ENCODE data around the gene ZNF732. TPM values are rescaled to one million over a fixed set of nuclear protein-coding genes. Genes with fewer than 3 reads are reported as not detected.
"Not testable (repeated sequence)": the region's sequence is repeated elsewhere in the genome, so short reads cannot be mapped to it uniquely, and the experiment has no call there.

ZNF732 gene
- total and polyA plus RNA-seq, 2 experiments from 2014 or later, result not detected

DNA sequence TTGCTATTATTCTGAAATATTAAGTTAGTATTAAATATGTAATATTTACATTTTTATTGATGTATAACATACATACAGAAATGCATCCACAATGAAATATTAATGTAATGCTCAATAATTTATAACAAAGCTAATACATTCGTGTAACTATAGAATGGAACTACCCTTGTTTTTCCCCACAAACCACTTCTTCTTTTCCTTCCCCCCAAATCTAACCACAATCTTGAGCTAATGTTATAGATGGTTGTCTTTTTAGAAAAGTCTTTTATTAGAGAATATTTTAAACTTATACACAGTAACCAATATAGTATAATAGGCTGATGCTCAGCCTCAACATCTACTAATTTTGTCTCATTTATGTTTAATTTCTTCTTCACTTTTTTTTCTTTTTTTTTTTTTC, 4.5 kb upstream of the ZNF732 start:
- Histone ChIP-seq H3K9me2 (replicated peaks; ENCODE audit: insufficient read depth) (no peaks in the 10 kb centered on the region), H3K9me3 (ENCODE audit: low read depth) (no peaks in the 10 kb centered on the region), H3K27ac (no peak overlapping the region), H3K36me3 (replicated peaks; ENCODE audit: insufficient read depth, low read depth) (no peaks in the 10 kb centered on the region), H3K4me1 (ENCODE audit: insufficient read depth) (no peaks in the 10 kb centered on the region), H4K20me1 (ENCODE audit: insufficient read depth, poor library complexity, severe bottlenecking) (no peaks in the 10 kb centered on the region), H2AFZ (no peak overlapping the region), H3K27me3 (no peaks in the 10 kb centered on the region), H3K79me2 (no peaks in the 10 kb centered on the region), H3K4me2 (no peak overlapping the region), H3K4me3 (no peak overlapping the region)
- TF ChIP-seq EZH2 (IDR thresholded peaks at IDR 0.05; ENCODE audit: borderline replicate concordance) (no peak), EZH2phosphoT487 (IDR thresholded peaks at IDR 0.05; ENCODE audit: low read depth, severe bottlenecking, unreplicated experiment) (no peak)
- TF ChIP-seq, protein P1, sequence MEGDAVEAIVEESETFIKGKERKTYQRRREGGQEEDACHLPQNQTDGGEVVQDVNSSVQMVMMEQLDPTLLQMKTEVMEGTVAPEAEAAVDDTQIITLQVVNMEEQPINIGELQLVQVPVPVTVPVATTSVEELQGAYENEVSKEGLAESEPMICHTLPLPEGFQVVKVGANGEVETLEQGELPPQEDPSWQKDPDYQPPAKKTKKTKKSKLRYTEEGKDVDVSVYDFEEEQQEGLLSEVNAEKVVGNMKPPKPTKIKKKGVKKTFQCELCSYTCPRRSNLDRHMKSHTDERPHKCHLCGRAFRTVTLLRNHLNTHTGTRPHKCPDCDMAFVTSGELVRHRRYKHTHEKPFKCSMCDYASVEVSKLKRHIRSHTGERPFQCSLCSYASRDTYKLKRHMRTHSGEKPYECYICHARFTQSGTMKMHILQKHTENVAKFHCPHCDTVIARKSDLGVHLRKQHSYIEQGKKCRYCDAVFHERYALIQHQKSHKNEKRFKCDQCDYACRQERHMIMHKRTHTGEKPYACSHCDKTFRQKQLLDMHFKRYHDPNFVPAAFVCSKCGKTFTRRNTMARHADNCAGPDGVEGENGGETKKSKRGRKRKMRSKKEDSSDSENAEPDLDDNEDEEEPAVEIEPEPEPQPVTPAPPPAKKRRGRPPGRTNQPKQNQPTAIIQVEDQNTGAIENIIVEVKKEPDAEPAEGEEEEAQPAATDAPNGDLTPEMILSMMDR (IDR thresholded peaks at IDR 0.05; ENCODE audit: poor library complexity), result no peak
- no peak for DNase-seq (ENCODE audit: low spot score)
- 69% methylated on average over 1 of the region's 1 CpG for WGBS (ENCODE audit: low lambda C conversion rate, missing lambda C conversion rate)

DNA sequence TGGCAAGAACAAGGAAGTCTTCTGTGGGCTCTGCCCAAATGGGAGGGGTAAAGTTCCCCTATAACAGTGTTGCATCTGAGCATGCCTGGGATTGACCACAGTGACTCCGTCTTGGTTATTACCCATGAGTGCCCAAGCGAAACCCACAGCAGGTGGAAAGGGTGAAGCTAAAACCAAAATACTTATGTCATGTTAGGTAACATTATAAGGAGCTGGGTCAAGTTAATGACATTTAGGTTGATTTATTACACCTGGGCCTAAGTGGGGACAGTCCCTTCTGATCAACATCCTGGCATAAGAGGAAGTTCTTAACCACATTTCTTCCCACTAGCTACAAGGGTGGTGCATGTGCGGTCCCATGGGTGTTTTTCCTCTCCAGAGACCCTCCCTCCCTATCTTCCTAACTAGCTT, 1.3 kb upstream of the ZNF732 start:
- DNase-seq (ENCODE audit: low spot score), result no peak
- Histone ChIP-seq H3K27ac (no peak overlapping the region), H3K79me2 (no peaks in the 10 kb centered on the region), H3K9me2 (replicated peaks; ENCODE audit: insufficient read depth) (no peaks in the 10 kb centered on the region), H2AFZ (no peak overlapping the region), H4K20me1 (ENCODE audit: insufficient read depth, poor library complexity, severe bottlenecking) (no peaks in the 10 kb centered on the region), H3K27me3 (no peaks in the 10 kb centered on the region), H3K9me3 (ENCODE audit: low read depth) (no peaks in the 10 kb centered on the region), H3K4me2 (no peak overlapping the region), H3K4me1 (ENCODE audit: insufficient read depth) (no peaks in the 10 kb centered on the region), H3K36me3 (replicated peaks; ENCODE audit: insufficient read depth, low read depth) (no peaks in the 10 kb centered on the region), H3K4me3 (no peak overlapping the region)
- 89% methylated on average over 3 of the region's 3 CpGs for WGBS (ENCODE audit: low lambda C conversion rate, missing lambda C conversion rate)
- TF ChIP-seq, protein P1 (IDR thresholded peaks at IDR 0.05; ENCODE audit: poor library complexity), result no peak
- no peak for TF ChIP-seq EZH2 (IDR thresholded peaks at IDR 0.05; ENCODE audit: borderline replicate concordance)
- no peak for TF ChIP-seq EZH2phosphoT487 (IDR thresholded peaks at IDR 0.05; ENCODE audit: low read depth, severe bottlenecking, unreplicated experiment)

DNA sequence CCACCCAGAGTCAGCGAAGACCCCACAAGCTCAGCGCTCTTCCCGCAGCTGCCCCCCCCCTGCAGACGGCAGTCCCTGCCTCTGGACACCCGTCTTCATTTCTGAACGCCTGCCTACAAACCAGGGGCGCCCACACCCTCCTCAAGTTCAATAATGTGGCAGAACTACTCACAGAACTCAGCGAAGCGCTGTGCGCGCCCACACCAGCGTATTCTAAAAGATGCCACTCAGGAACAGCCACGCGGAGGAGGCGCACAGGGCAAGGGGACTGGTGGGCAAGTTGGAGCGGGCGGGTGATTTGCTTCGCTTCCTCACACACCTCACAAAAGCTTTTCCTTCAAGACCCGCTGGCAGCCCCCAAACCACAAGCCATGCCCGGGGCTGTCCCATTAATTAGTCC, 758 bp downstream of the ZNF732 start:
- H4K20me1 ChIP-seq (ENCODE audit: insufficient read depth, poor library complexity, severe bottlenecking); H3K9me3 ChIP-seq (ENCODE audit: low read depth); DNase-seq (ENCODE audit: low spot score); H3K27me3 ChIP-seq; H3K27ac ChIP-seq; H2AFZ ChIP-seq; H3K79me2 ChIP-seq; H3K36me3 ChIP-seq (replicated peaks; ENCODE audit: insufficient read depth, low read depth); H3K4me3 ChIP-seq; H3K9me2 ChIP-seq (replicated peaks; ENCODE audit: insufficient read depth); H3K4me1 ChIP-seq (ENCODE audit: insufficient read depth); H3K4me2 ChIP-seq: not testable (repeated sequence)
- WGBS (ENCODE audit: low lambda C conversion rate, missing lambda C conversion rate), result 90% methylated on average over 20 of the region's 20 CpGs

DNA sequence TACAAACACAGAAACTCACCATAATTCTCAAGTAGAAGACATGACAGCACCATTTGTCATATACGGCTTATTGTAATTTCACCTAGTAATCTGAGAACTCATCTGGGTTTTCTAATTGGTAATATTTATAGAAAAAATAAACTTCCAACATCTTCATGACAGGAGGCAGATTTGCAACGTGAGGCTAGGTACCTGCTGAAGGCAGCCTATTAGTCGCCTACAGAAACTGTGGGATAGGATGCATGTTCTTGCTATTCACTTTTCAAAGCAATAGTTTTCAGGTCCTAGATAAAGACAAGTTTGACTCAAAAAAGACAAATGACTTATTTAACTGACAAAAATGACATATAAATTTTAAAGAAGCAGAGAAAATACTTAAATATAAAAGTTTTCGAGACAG, 2.9 kb downstream of the ZNF732 start:
- no peaks in the 10 kb centered on the region for H3K9me3 ChIP-seq (ENCODE audit: low read depth)
- TF ChIP-seq, protein P1 (IDR thresholded peaks at IDR 0.05; ENCODE audit: poor library complexity), result no peak
- no peak for TF ChIP-seq EZH2phosphoT487 (IDR thresholded peaks at IDR 0.05; ENCODE audit: low read depth, severe bottlenecking, unreplicated experiment)
- TF ChIP-seq EZH2 (IDR thresholded peaks at IDR 0.05; ENCODE audit: borderline replicate concordance), result no peak
- no peak for DNase-seq (ENCODE audit: low spot score)
- H3K36me3 ChIP-seq (replicated peaks; ENCODE audit: insufficient read depth, low read depth), result no peaks in the 10 kb centered on the region
- no peaks in the 10 kb centered on the region for H4K20me1 ChIP-seq (ENCODE audit: insufficient read depth, poor library complexity, severe bottlenecking)
- 80% methylated on average over 4 of the region's 4 CpGs for WGBS (ENCODE audit: low lambda C conversion rate, missing lambda C conversion rate)
- H3K27ac ChIP-seq, result no peak overlapping the region
- H3K79me2 ChIP-seq, result no peaks in the 10 kb centered on the region
- no peaks in the 10 kb centered on the region for H3K9me2 ChIP-seq (replicated peaks; ENCODE audit: insufficient read depth)
- H3K27me3 ChIP-seq, result no peaks in the 10 kb centered on the region
- H3K4me2 ChIP-seq, result no peak overlapping the region
- H2AFZ ChIP-seq, result no peak overlapping the region
- H3K4me1 ChIP-seq (ENCODE audit: insufficient read depth), result no peaks in the 10 kb centered on the region
- no peak overlapping the region for H3K4me3 ChIP-seq

Measured in hepatocyte (in vitro differentiated cells).